K562 (cell line): ENCODE data around the gene DYNC2H1. TPM values are rescaled to one million over a fixed set of nuclear protein-coding genes. Genes with fewer than 3 reads are reported as not detected.

Experiments
- ATAC-seq: fragments of 200-7000 bp; cut with Tn5 transposase; 3 replicates; pipeline ENCODE4 v1.9.1; 2020; ENCODE audit warnings: moderate library complexity
- BruUV-seq: library from RNA; stranded (reverse); fragments of 400-500 nt; replicated peaks from 2 replicates; lab custom pipeline; 2021; lab: Mats Ljungman, UMichigan
- CTCF ChIA-PET: fragments of 300-600 bp; formaldehyde crosslinking; extraction: SDS; loops from one replicate; lab custom pipeline; 2021; ENCODE audit warnings: low intra/inter-chr PET ratio; lab: Yijun Ruan, JAX
- POLR2A ChIA-PET: fragments of 300-600, 350-650 bp; sonication (Branson Sonifier 250); formaldehyde crosslinking; extraction: SDS; loops from one replicate; lab custom pipeline; 2021; ENCODE audit warnings: antibody characterized with exemption, inconsistent platforms; lab: Yijun Ruan, JAX
- DNase-seq, 4 experiments: peaks; one replicate each; pipeline versions ENCODE4 v3.0.0 to v3.0.0-alpha.2; 2011 to 2018; ENCODE audit warnings: low spot score in 3 of 4, mixed read lengths in 3 of 4; ENCODE audit errors: extremely low read depth in 1 of 4
- FAIRE-seq: peaks from 2 replicates; lab custom pipeline; 2011; peaks lifted over from hg19 to GRCh38; lab: Jason Lieb, UNC
- H2AFZ ChIP-seq: 2 replicates; pipeline ENCODE4 v1.6.0; 2011; ENCODE audit warnings: low read depth, low read length, control low read depth, inconsistent platforms
- H3K27ac ChIP-seq: fragments of 200-600 bp; 3 replicates; pipeline ENCODE4 v1.8.0; 2011; ENCODE audit warnings: low read depth, mild to moderate bottlenecking, control low read depth, inconsistent platforms, low read length, moderate library complexity, mixed read lengths; ENCODE audit errors: extremely low read depth
- H3K27me3 ChIP-seq, 2 experiments: fragments of 300-600 bp in 1 of 2; 2 replicates in 1 of 2; 3 replicates in 1 of 2; pipeline versions ENCODE4 v1.6.0 to v1.8.0; 2011; ENCODE audit warnings: inconsistent platforms in 2 of 2, low read length in 2 of 2, mild to moderate bottlenecking in 1 of 2, mixed read lengths in 1 of 2, moderate library complexity in 1 of 2; ENCODE audit not compliant: control insufficient read depth in 2 of 2, insufficient read depth in 2 of 2
- H3K36me3 ChIP-seq: fragments of 300-600 bp; 3 replicates; pipeline ENCODE4 v1.8.0; 2011; ENCODE audit warnings: mild to moderate bottlenecking, low read length, inconsistent platforms; ENCODE audit not compliant: control insufficient read depth, insufficient read depth
- H3K4me1 ChIP-seq, 2 experiments: fragments of 200-600 bp in 1 of 2; replicated peaks in 1 of 2; 2 replicates in 1 of 2; 3 replicates in 1 of 2; pipeline versions ENCODE4 v1.5.1 to v1.8.0; 2011; ENCODE audit warnings: inconsistent platforms in 2 of 2, low read length in 2 of 2, mild to moderate bottlenecking in 1 of 2, mixed read lengths in 1 of 2, moderate library complexity in 1 of 2; ENCODE audit not compliant: control insufficient read depth in 2 of 2, insufficient read depth in 2 of 2
- H3K4me2 ChIP-seq: 2 replicates; pipeline ENCODE4 v1.6.1; 2011; ENCODE audit warnings: low read length, control low read depth, inconsistent platforms, mixed read lengths; ENCODE audit not compliant: insufficient read depth
- H3K4me3 ChIP-seq: fragments of 200-600 bp; sonication (generic), shearing (Covaris generic); 2 replicates; pipeline ENCODE4 v1.5.1; 2016; ENCODE audit warnings: control low read depth, inconsistent platforms
- H3K79me2 ChIP-seq: fragments of 200-600 bp; 3 replicates; pipeline ENCODE4 v1.8.0; 2011; ENCODE audit warnings: low read length, inconsistent platforms; ENCODE audit not compliant: control insufficient read depth, insufficient read depth
- H3K9ac ChIP-seq, 2 experiments: 2 replicates each; pipeline versions ENCODE4 v1.6.0 to v1.6.1; 2011; ENCODE audit warnings: low read depth in 2 of 2, low read length in 2 of 2, control low read depth in 1 of 2, inconsistent platforms in 1 of 2, mild to moderate bottlenecking in 1 of 2, mixed read lengths in 1 of 2; ENCODE audit not compliant: insufficient read depth in 1 of 2
- H3K9me1 ChIP-seq: one replicate; pipeline ENCODE4 v1.6.0; 2011; ENCODE audit warnings: inconsistent platforms, mild to moderate bottlenecking, low read length, moderate library complexity; ENCODE audit not compliant: control insufficient read depth, insufficient read depth
- H3K9me3 ChIP-seq: replicated peaks from 2 replicates; pipeline ENCODE4 v1.5.1; 2011; ENCODE audit warnings: low read depth, low read length, inconsistent platforms; ENCODE audit not compliant: control insufficient read depth, insufficient read depth
- H4K20me1 ChIP-seq: replicated peaks from 2 replicates; pipeline ENCODE4 v1.6.1; 2011; ENCODE audit warnings: low read length, inconsistent platforms, mixed read lengths; ENCODE audit not compliant: control insufficient read depth, insufficient read depth
- CAMTA2 ChIP-seq: fragments of 250-450 bp; sonication (Bioruptor Pico); conservative IDR thresholded peaks from 2 replicates; pipeline ENCODE4 v1.5.1; 2022
- GABPB1 ChIP-seq: sonication (generic); formaldehyde crosslinking; IDR thresholded peaks from 2 replicates; pipeline ENCODE4 v1.8.0; 2022; ENCODE audit warnings: mild to moderate bottlenecking, missing genetic modification reagents
- ID3 ChIP-seq, 2 experiments: fragments of 250-450 bp in 1 of 2; fragments of 450-650 bp in 1 of 2; sonication (Bioruptor Pico) in 1 of 2; IDR thresholded peaks; 2 replicates each; pipeline versions ENCODE4 v1.6.1 to v1.8.0; 2016 to 2021; ENCODE audit warnings: mild to moderate bottlenecking in 2 of 2, moderate library complexity in 2 of 2, missing compliant biosample characterization in 1 of 2, missing genetic modification characterization in 1 of 2
- KAT7 ChIP-seq: sonication (generic); formaldehyde crosslinking; IDR thresholded peaks from 2 replicates; pipeline ENCODE4 v1.8.0; 2022; ENCODE audit warnings: missing genetic modification reagents, mild to moderate bottlenecking, borderline replicate concordance
- PHF21A ChIP-seq: fragments of 450-650 bp; IDR thresholded peaks from 2 replicates; pipeline ENCODE4 v1.6.1; 2017; ENCODE audit warnings: low read depth, borderline replicate concordance
- PHF8 ChIP-seq: fragments of 200-600 bp; sonication (generic); IDR thresholded peaks from 2 replicates; pipeline ENCODE4 v1.6.1; 2012; ENCODE audit warnings: mixed run types, mild to moderate bottlenecking, inconsistent platforms, low read length, moderate library complexity, borderline replicate concordance
- SRF ChIP-seq, 2 experiments: fragments of 250-450, 450-650 bp in 1 of 2; sonication (Bioruptor Pico) in 1 of 2; sonication (generic) in 1 of 2; formaldehyde crosslinking; IDR thresholded peaks; 2 replicates each; pipeline versions ENCODE4 v1.5.0 to v1.5.1; 2020 to 2022; ENCODE audit warnings: mild to moderate bottlenecking in 1 of 2, missing genetic modification reagents in 1 of 2
- XRCC5 ChIP-seq: fragments of 200-400 bp; formaldehyde crosslinking; IDR thresholded peaks from 2 replicates; pipeline ENCODE4 v1.6.1; 2017; ENCODE audit warnings: low read depth, mild to moderate bottlenecking, low read length
- ZNF277 ChIP-seq: fragments of 250-450 bp; sonication (Bioruptor Pico); IDR thresholded peaks from 2 replicates; pipeline ENCODE4 v1.8.0; 2022; ENCODE audit warnings: inconsistent platforms, mild to moderate bottlenecking, moderate library complexity, borderline replicate concordance
- ZNF609 ChIP-seq: sonication (generic); formaldehyde crosslinking; IDR thresholded peaks from 2 replicates; pipeline ENCODE4 v1.8.1; 2023; ENCODE audit warnings: missing genetic modification reagents, mild to moderate bottlenecking, borderline replicate concordance
- ZNF655 ChIP-seq: fragments of 250-450 bp; sonication (Bioruptor Pico); IDR thresholded peaks from 2 replicates; pipeline ENCODE4 v1.5.0; 2021
- WGBS: fragments of 100-300 bp; shearing (Covaris generic); methylation state at CpG from one replicate; pipeline ENCODE4 v1.1.6; 2016; ENCODE audit warnings: low coverage, mixed read lengths; ENCODE audit not compliant: insufficient coverage; ENCODE audit errors: missing lambda C conversion rate; 5-methylcytosine and 5-hydroxymethylcytosine counted together
- in situ Hi-C: fragments of 300-500 bp; cut with MboI; formaldehyde crosslinking; loops from 4 replicates; pipeline ENCODE4 v1.15.0; 2018; ENCODE audit warnings: inconsistent platforms, mixed read lengths
- intact Hi-C: fragments of 100-400 bp; cut with micrococcal nuclease; formaldehyde crosslinking; loops from 2 replicates; pipeline ENCODE4 v1.14.2; 2022
- polyA plus RNA-seq, 8 experiments: library from polyadenylated mRNA; depleted of rRNA in 4 of 8; stranded (reverse) in 5 of 8; unstranded in 3 of 8; fragments of >200 nt; fragmentation: Nextera tagmentation in 2 of 8; fragmentation: Illumina TruSeq in 1 of 8; extraction: Ambion mirVana in 2 of 8; extraction: Trizol in 1 of 8; gene quantifications; 2 replicates each; pipeline versions ENCODE4 v1.2.1 to v1.2.3, GENCODE V29; 2011 to 2014; ENCODE audit warnings: inconsistent platforms in 1 of 8, missing spikeins in 1 of 8
- total RNA-seq, 7 experiments: library from RNA; depleted of rRNA in 6 of 7; stranded (reverse); fragments of >200 nt in 6 of 7; fragmentation: Illumina TruSeq in 2 of 7; extraction: Trizol in 2 of 7; gene quantifications; 2 replicates each; pipeline versions ENCODE4 v1.2.1 to v1.2.3, GENCODE V29; 2011 to 2021; ENCODE audit warnings: low replicate concordance in 1 of 7

DYNC2H1 gene
- total and polyA plus RNA-seq, 9 of the 15 experiments (the other 6 are each of a cell fraction or from before 2014, with no cell fraction given): 0.08 to 0.64 (median 0.20) TPM

GRCh38 chr11:103294516-103294915 is 185.3 kb downstream of the DYNC2H1 start:
- no peak overlapping the region for H2AFZ ChIP-seq
- in situ Hi-C loops (no loop called here), intact Hi-C loops (no loop called here)
- H3K36me3 ChIP-seq: no peaks in the 10 kb centered on the region
- WGBS: 0% methylated on average over 1 of the region's 1 CpG
- H3K27ac ChIP-seq: no peak overlapping the region
- BruUV-seq: no TSS peak
- H3K27me3 ChIP-seq: no peaks in the 10 kb centered on the region
- ChIA-PET CTCF (no interaction called here), POLR2A (no interaction called here)
- no peaks in the 10 kb centered on the region for H3K9me1 ChIP-seq
- no peaks in the 10 kb centered on the region for H4K20me1 ChIP-seq
- DNase-seq (no peak), FAIRE-seq (no peak), ATAC-seq (no peak)
- H3K79me2 ChIP-seq: no peaks in the 10 kb centered on the region
- no peak overlapping the region for H3K4me3 ChIP-seq
- H3K9me3 ChIP-seq: no peaks in the 10 kb centered on the region
- H3K4me2 ChIP-seq: no peak overlapping the region
- H3K9ac ChIP-seq: no peak overlapping the region
- H3K4me1 ChIP-seq: no peaks in the 10 kb centered on the region
- TF ChIP-seq GABPB1 (CRISPR knock-in tag) (no peak), ID3 (CRISPR knock-in tag; IDR thresholded peaks at IDR 0.05) (no peak), ID3 (tag; IDR thresholded peaks at IDR 0.05) (no peak), CAMTA2 (CRISPR knock-in tag) (no peak), XRCC5 (no peak), KAT7 (CRISPR knock-in tag) (no peak), PHF8 (no peak), SRF (CRISPR knock-in tag; IDR thresholded peaks at IDR 0.05) (no peak), ZNF277 (CRISPR knock-in tag) (no peak), ZNF609 (no peak), PHF21A (no peak), ZNF655 (CRISPR knock-in tag) (no peak)
